Measurements from ENCODE around the gene NMNAT2.
"Not testable (repeated sequence)": the region's sequence is repeated elsewhere in the genome, so short reads cannot be mapped to it uniquely, and the experiment has no call there.

The NMNAT2 gene

DNA sequence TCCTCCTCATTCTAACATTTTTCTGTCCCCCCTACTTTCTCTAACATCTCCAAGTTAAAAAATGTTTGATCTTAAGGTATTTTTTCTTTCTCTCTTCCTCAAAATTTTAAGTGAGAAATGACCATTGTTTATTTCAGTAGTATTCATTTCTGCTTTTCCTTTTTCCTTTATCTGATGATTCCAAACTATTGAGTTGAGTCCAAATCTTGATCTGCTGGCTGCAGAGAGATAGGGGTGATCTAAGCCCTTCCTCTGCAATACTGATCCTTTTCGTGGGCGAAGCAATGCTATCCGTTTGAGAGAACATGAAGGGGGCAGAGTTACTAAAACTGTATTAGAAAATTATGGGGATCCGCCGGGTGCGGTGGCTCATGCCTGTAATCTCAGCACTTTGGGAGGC lies 516 bp upstream of the NMNAT2 start:
- no peak for DNase-seq (ENCODE audit: low read depth in 2 of 2, low spot score in 1 of 2)

DNA sequence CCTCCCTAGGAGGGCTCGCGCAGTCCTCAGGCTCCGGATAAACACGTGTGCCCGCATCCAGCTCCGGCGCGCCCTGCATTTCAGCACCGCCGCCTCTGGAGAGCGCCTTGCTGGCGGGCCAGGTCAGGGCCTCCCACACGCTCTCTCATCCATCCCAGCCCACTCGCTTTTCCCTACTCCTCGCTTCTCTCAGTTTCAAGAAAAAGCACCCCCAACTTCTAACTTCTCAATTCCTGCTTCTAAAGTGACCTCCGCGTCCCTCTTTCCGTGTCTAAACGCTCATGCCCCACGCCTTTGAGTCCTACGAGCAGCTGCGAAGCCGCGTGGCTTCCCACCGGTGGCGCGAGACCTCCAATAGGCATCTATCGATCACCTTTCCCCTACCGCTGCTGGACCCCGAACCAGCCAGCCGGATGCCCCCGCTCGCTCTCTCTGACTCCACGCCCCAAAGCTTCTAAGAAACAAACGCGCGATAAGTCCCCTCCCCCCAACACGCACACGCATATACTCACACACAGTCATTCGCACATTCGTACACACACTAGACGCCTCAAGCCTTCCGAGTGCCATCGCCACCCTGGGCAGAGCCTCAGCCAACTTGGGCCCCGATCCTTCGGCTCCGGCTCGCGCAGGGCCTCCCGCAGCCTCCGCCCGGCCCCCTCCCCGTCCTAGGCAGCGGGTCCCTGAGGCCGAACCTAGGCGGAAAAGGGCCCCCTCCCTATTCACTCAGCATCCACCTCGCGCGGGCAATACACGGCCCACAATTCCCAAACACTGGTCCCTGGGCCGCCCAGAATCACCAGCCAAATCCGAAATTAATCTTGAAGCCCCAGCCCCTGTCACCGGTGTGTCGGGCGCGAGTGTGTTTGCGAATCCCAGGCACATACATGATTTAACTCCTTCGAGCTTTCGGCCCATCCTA lies 1.1 kb downstream of the NMNAT2 start:
- no peak for DNase-seq (ENCODE audit: low read depth in 2 of 2, low spot score in 1 of 2)

DNA sequence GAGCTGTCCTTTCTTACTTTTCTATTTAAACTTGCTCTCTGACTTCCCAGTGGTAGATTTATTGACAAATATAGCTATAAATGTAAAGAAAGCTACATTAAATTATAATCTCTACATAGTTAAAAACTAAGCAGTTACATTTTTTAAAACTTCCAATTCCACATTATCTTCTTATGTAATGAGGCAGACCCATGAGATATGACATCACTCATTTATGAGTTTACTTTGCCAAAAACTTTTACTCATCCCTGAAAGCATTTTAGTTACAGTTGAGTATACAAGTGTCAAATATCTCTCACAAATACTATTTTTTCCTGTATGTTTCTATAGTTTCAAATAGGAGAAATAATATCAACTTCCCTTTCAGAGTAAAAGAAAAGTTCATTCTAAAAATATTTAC lies 3.8 kb downstream of the NMNAT2 start:
- no peak for DNase-seq (ENCODE audit: low read depth in 2 of 2, low spot score in 1 of 2)

DNA sequence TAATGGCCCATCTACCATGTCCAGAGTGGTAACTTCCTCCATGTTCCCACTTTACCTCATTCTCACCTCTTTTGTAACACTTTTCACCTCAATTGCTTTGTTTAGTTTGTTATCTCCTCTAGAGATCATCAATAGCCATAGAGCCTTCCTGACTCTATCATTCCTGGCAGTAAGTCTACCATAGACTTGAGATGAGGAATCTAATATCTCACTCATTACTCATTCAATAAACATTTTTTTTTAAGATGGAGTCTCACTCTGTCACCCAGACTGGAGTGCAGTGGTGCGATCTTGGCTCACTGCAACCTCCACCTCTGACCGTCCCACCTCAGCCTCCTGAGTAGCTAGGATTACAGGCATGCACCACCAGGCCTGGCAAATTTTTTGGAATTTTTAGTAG lies 7.1 kb downstream of the NMNAT2 start:
- DNase-seq (ENCODE audit: low read depth in 2 of 2, low spot score in 1 of 2): no peak

DNA sequence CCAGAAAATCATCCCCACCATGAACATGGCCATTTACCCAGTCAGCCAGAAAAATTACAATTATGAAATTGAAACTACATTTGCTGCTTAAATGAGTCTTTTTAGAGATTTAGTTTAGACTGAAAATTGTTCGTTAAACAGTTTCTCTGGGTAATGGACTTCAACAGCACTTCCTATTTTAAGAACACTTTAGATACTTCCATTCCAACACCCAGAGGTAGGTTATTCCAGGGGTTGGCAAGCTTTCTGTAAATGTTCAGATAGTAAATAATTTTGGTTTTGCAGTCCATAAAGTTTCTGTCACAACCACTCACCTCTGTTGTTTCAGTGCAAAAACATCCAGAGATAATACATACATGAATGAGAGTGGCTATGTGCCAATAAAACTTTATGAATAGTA lies 10.2 kb downstream of the NMNAT2 start:
- no peak for DNase-seq (ENCODE audit: low read depth in 2 of 2, low spot score in 1 of 2)

DNA sequence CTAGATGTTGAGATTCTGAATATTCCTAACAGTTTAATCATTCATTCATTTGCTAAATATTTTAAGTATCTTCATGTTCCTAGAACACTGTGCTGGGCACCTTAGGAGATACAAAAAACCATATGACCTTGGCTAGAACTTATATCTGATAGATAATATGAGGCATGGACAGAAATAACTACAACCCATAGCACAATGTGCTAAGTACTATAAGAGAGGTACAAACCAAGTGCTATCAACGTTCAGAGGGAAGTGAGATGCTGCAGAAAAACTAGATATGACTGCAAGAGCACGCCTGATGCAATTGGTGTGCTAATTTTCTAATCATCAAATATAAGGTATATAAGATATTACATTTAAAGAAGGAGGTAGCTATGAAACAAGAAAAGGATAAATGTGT lies 10.7 kb downstream of the NMNAT2 start:
- DNase-seq (ENCODE audit: low read depth in 2 of 2, low spot score in 1 of 2): no peak

DNA sequence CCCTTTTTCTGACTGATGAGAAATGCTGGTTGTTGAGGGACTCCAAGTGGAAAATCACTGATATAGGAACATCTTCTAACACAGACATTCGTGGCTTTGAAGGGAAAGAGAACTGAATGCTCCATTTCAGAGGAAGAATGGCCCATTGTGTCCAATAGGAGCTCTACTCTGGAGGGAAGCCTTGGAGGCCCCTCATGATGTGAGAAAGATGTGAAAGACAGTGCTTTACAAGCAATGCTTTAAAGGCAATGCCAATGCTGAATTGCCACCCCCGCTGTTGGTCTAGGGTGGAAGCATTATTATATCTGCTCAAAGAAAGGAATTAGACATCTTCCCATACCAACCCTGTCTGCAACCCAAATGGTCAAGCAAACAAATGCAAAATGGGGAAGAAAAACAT lies 13.7 kb downstream of the NMNAT2 start:
- DNase-seq (ENCODE audit: low read depth in 2 of 2, low spot score in 1 of 2): no peak

DNA sequence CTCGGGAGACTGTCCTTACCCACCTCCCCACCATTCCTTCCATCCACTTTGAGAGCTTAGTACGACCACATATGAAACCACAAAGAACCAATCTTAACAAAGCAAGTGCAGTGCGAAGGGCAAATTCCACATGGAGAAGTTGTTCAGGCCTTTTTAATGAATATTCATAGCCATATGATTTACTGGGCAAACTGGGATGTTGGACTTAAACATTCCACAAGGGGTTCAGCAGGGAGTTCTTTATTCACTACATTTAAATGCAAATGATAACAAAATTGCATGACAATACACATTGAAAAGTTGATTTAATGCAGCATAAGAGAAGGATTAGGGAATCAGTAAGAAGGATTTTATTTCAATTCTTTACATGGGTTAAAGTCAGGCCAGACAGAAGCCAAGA lies 14.7 kb downstream of the NMNAT2 start:
- DNase-seq (ENCODE audit: low read depth in 2 of 2, low spot score in 1 of 2): no peak

DNA sequence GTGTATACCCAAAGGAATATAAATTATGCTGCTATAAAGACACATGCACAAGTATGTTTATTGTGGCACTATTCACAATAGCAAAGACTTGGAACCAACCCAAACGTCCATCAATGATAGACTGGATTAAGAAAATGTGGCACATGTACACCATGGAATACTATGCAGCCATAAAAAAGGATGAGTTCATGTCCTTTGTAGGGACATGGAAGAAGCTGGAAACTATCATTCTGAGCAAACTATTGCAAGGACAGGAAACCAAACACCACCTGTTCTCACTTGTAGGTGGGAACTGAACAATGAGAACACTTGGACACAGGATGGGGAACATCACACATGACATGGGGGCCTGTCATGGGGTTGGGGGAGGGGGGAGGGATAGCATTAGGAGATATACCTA lies 16.6 kb downstream of the NMNAT2 start:
- DNase-seq (ENCODE audit: low read depth in 2 of 2, low spot score in 1 of 2): not testable (repeated sequence)

DNA sequence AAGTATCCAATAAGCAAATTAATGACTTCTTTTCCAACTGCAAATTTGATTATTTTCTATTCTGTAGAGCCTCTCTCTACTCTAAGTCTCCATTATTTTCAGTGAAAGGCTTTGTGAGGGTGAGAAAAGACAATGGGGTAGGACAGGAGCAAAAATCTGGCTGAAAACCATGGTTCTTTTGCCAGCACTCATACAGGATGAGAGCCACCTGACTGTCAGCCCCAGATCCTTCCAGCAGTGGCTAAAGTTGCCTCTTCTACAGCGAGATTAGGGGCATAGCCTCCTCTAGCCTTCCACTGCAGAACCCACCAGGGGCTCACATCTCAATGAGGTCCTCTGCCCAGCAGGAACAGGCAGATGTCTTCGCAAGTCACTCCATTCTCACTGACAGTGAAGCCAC lies 23.7 kb downstream of the NMNAT2 start:
- no peak for DNase-seq (ENCODE audit: low read depth in 2 of 2, low spot score in 1 of 2)

DNA sequence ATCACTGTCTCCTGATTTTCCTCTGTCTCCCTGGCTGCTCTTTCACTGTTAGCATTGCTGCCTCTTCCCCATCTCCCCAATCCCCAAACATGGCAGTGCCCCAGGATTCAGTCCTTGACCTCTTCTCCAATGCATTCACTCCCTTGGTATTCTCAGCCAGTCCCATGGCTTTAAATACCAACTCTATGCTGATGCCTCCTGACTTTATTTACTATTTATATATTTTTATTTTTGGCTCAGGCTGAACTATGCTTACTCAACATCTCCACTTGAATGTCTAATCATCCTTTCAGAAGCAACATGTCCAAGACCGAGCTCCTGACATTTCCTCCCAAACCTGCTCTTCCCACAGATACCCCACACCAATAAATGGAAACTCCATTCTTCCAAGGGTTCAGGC lies 26.3 kb downstream of the NMNAT2 start:
- DNase-seq (ENCODE audit: low read depth in 2 of 2, low spot score in 1 of 2): no peak

DNA sequence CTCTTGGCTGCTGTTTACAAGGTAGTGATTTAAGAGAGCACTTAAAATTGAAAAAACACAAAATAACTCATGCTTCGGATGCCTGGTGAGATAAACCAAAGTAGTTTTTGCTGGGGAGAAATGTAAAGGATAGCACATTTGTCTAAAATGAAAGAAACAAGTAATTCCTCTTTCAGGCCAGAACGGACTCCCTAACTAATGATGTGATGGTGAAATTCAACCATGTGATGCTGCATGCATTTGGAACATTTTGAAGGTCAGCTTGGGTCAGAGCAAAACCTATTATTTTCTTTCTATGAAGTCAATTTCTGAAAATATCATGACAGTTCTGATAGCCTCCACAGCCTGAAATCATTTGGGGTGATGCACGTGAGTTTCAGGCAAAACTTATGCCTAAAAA lies 27.6 kb downstream of the NMNAT2 start:
- DNase-seq (ENCODE audit: low read depth in 2 of 2, low spot score in 1 of 2): no peak

DNA sequence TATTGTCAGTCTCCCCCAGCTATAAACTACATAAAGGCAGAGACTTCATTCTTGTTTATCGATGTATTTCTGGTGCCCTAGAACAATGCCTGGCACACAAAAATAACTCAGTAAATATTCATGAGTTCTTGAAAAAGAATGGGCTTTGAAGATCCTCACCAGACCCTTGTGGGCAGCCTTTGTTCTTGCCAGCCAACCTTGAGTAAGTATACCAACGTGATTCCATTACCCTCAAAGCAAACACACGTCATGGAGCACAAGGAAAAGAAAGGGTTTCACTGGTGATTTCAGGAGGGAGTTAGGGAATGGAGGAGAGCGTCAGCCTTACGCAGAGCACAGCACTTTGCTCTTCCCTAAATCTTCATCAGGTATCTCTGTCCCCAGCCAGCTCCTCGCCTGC lies 29.4 kb downstream of the NMNAT2 start:
- DNase-seq (ENCODE audit: low read depth in 2 of 2, low spot score in 1 of 2): no peak

DNA sequence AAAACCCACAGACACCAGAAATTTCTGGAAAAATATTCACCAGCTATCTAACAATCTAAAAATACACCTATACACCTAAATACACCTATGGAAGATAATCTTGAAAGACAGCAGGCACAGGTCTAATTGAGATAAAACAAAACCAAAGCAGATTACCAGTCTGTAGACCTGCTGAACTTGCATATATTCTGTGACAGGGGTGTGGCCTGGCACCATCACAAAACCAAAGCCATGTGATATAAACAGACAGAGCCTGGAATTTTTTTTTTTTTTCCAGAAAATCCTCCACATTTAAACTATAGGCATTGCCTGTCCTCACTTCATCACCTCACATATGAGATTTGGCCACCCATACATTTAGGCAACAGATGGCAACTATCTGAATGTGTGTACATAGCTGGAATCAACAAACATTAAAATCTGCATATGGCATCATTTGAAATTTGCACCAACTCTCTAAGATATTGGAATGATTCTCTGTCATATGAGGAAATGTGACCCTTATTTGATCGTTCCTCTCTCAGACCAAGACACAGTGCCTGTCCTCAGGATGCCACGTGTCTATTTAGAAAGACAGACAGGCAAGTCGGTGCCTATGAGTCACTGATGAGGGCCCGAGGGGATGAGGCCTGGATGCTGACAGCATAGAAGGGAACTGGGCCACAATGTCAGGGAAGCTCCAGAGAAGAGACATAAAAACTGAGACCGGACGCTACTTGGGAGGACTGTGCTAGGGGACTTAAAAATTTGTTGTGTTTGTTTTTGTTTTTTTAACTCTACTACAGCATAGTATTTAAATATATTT lies 32.6 kb downstream of the NMNAT2 start:
- no peak for DNase-seq (ENCODE audit: low read depth in 2 of 2, low spot score in 1 of 2)

DNA sequence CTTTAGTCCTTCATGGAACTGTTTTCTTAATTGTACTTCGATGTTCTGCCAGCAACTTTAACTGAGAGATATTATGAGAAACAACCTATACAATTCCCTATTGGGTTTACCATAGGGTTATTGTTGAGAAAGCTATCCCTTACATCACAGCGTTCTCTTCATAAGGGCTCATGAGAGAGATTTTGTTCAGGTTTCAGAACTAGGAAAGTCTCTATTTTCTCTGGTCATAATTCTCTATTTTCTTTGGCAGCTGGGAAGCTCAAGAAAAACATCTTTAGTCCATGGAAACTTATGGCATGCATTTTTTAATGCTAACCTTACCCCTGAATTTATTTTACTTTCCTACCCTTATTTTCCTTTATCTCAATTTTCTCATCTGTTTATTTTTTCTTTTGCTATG lies 38.2 kb downstream of the NMNAT2 start:
- DNase-seq (ENCODE audit: low read depth in 2 of 2, low spot score in 1 of 2): no peak

DNA sequence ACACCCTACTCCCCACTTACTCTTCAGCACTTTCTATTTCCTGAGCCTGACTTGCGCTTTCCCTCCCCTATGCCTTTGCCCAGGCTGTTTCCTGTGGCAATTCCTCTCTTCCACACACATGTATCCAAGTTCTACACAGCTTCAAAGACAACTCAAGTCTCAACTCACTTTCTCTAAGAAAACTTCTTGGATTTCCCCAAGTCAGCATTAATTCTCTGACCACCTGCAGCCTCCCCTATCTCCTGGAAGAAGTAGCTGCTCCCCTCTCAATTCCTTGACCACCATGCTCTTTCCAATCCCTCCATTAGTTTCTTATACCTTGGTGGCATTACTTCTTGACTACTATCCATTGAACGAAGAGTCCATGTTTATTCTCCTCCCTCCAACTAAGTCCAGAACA lies 42.8 kb downstream of the NMNAT2 start:
- no peak for DNase-seq (ENCODE audit: low read depth in 2 of 2, low spot score in 1 of 2)

DNA sequence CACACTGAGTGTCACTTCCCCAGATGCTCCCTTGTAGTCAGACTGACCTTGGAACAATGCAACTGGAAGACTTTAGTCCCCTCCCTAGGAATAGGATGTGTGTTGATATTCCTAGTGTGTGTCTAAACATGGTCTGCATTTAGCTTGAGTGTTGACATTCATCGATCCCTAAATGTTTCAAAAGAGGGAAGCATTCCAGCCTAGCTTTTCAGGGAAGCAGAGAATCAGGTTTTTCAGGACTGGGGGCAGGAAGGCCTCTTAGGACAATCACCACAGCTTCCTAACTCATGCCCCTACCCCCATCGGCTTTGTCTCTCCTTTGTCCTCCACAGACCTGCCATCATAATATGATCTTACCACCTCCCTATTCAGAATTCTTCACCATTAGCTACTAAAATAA lies 43.4 kb downstream of the NMNAT2 start:
- DNase-seq (ENCODE audit: low read depth in 2 of 2, low spot score in 1 of 2): no peak

DNA sequence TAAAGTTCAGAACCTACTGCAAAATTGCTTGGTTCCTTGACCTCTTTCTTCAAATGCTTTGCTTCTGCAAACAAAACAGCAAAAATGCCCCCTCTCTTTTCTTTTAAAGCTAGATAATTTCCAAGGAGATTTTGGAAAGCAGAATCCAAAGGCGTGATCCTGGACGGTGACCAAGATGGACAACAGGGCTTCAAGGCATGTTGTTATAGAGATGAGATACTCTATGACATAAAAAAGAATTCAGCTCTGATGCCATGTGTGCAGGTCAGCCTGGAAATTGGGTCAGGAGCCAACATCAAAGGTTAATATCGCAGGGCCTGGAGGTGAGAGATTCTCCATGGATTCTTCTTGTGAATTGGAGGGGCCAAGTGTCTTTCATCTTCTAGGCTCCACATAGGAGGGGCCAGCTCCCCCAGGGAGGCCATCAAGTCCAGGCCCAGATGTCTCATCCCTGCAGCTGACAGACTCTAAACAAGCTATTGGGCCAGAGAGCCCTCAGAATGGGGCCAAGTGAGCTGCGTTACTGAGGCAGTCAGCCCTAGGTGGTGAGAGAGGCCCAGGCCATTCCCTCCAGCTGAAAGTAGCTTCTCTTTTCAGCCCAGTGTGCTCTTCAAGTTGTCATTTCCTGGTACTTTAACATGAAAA lies 45.5 kb downstream of the NMNAT2 start:
- DNase-seq (ENCODE audit: low read depth in 2 of 2, low spot score in 1 of 2): no peak

DNA sequence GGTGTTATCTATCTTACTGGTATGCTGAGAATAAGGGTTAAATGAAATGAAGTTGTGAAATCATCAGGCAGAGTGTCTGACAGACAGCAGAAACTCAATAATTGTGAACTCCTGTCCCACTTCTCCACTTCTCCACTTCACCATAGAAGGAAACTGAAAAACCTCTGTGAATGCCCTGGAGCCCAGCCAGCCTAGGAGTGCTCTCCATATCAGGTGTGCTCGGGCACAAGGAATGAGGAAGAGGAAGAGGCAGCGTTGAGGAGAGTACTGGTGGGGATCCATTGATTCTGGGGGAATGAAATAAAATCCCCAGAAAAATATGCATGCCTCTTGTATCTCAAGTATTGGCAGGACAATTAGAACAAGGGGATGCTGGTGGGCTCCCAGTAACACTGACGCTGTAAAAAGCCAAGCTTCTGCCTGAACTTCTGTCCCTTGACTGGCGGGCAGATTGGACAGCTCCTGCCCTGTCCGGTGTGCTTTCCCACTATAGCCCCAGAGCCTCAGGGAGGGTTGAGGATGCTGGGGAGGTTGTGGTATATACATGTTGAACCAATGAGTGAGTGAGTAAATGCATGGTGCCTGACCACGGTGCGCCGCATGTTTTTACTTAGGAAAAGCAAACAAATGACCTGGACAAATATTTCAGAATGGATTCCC lies 47.7 kb downstream of the NMNAT2 start:
- DNase-seq (ENCODE audit: low read depth in 2 of 2, low spot score in 1 of 2): no peak

DNA sequence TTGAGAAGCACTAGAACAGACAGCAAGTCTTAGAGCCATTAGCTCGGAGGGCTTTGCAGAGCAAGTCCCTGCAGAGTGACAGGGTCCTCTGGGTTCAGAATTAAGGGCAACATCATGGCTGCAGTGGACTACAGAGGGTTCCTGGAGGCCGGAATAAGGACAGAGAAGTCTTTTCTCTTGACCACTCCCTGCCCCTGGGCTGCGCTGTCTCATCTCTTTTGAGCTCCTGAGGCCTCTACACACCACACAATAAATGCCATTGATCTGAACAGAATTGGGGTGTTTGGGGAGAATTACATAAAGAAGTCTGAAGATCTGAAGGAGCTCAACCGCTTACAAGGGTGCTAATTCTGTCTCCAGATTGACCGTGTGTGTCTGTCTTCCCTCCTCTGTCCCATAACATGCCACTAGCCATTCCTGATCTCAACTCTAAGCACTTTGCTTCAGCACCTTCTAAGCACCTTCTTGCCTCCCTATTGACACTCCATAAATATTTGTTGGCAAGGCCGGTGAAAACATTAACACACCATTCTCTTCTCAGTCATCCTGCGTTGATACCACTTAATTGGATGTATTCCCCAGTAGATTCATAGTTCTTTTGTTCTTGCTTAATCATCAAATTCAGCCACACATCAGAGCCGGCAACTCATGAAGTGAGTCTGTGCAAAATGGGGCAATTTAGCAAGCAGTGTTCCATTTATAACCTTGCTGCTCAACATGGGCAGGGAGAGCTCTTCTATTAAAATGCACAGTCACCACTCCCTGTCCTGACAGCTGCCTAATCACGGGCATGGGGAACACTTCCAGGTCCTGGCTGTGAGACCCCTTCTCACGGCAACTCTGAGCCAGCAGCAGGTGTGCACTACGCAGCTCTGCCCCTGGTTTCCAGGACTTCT lies 49.7 kb downstream of the NMNAT2 start:
- DNase-seq (ENCODE audit: low read depth in 2 of 2, low spot score in 1 of 2): no peak
